Transverse colon (tissue), 4 donors: ENCODE data around the gene ERVW-1. TPM values are rescaled to one million over a fixed set of nuclear protein-coding genes. Genes with fewer than 3 reads are reported as not detected.
"Not testable (repeated sequence)": the region's sequence is repeated elsewhere in the genome, so short reads cannot be mapped to it uniquely, and the experiment has no call there.

Experiments
- DNase-seq: peaks from one replicate; pipeline ENCODE4 v3.0.0-alpha.2; 2019
- H3K27ac ChIP-seq, 4 donors: fragments of 200-600 bp; sonication (generic); 2 replicates each; pipeline ENCODE4 v1.5.1; 2016 to 2018; ENCODE audit warnings: inconsistent platforms in 4 of 4
- H3K27me3 ChIP-seq: fragments of 200-600 bp; sonication (generic); 2 replicates; pipeline ENCODE4 v1.5.1; 2017; ENCODE audit warnings: inconsistent platforms
- H3K36me3 ChIP-seq, 4 donors: fragments of 200-600 bp; sonication (generic); 2 replicates each; pipeline ENCODE4 v1.5.1; 2017 to 2019; ENCODE audit warnings: inconsistent platforms in 4 of 4
- H3K4me1 ChIP-seq, 4 donors: fragments of 200-600 bp; sonication (generic); 2 replicates each; pipeline ENCODE4 v1.5.1; 2017 to 2020; ENCODE audit warnings: inconsistent platforms in 4 of 4
- H3K4me3 ChIP-seq, 4 donors: fragments of 200-600 bp; sonication (generic); 1 replicate in 1 of 4; 2 replicates in 3 of 4; pipeline versions ENCODE4 v1.5.1 to v1.6.1; 2017 to 2019; ENCODE audit warnings: inconsistent platforms in 4 of 4
- H3K9me3 ChIP-seq, 2 donors: fragments of 200-600 bp; sonication (generic); 2 replicates each; pipeline ENCODE4 v1.5.1; 2017 to 2019; ENCODE audit warnings: inconsistent platforms in 2 of 2
- EP300 ChIP-seq: sonication (generic); formaldehyde crosslinking; IDR thresholded peaks from one replicate; pipeline ENCODE4 v1.6.1; 2017; ENCODE audit warnings: antibody characterized with exemption, low read depth
- POLR2A ChIP-seq: fragments of 450-650 bp; IDR thresholded peaks from one replicate; pipeline ENCODE4 v1.6.1; 2016; ENCODE audit warnings: antibody characterized with exemption, mild to moderate bottlenecking, moderate library complexity
- POLR2AphosphoS5 ChIP-seq, 3 donors: sonication (generic); formaldehyde crosslinking; IDR thresholded peaks; one replicate each; pipeline ENCODE4 v1.6.1; 2016; ENCODE audit warnings: antibody characterized with exemption in 3 of 3
- WGBS, 2 donors: methylation state at CpG; one replicate each; pipeline ENCODE4 v1.1.5; 2018; ENCODE audit warnings: low coverage in 1 of 2; 5-methylcytosine and 5-hydroxymethylcytosine counted together
- in situ Hi-C, 4 donors: fragments of 200-750 bp; cut with MboI; loops; one replicate each; pipeline versions ENCODE4 v1.15.0 to v1.15.1; 2017; ENCODE audit warnings: low sequenced_read_pairs in 3 of 4, low pct_ligation_motif_present in 1 of 4, low pct_unique_long_range_greater_than_20kb in 1 of 4
- intact Hi-C: fragments of 100-400 bp; cut with DNase I; formaldehyde crosslinking; loops from one replicate; pipeline ENCODE4 v1.15.1; 2023; ENCODE audit warnings: low total_unique reads
- total RNA-seq, 4 donors: library from RNA; depleted of rRNA; stranded (reverse); fragments of >200 nt; gene quantifications; one replicate each; pipeline ENCODE4 v1.1.0, GENCODE V29; 2016
- TF ChIP-seq, protein P1 (sequence below), 5 experiments: fragments of 200-600 bp in 3 of 5; fragments of 450-650 bp in 2 of 5; sonication (generic) in 3 of 5; IDR thresholded peaks; 1 replicate in 2 of 5; 2 replicates in 3 of 5; pipeline ENCODE4 v1.5.1; 2016 to 2017; ENCODE audit warnings: antibody characterized with exemption in 5 of 5, inconsistent platforms in 3 of 5, mild to moderate bottlenecking in 2 of 5, moderate library complexity in 1 of 5

ERVW-1 gene
- total RNA-seq, 4 donors from 2014 or later = not detected

- peak; percentile 87 for TF ChIP-seq POLR2A
- TF ChIP-seq, protein P1, sequence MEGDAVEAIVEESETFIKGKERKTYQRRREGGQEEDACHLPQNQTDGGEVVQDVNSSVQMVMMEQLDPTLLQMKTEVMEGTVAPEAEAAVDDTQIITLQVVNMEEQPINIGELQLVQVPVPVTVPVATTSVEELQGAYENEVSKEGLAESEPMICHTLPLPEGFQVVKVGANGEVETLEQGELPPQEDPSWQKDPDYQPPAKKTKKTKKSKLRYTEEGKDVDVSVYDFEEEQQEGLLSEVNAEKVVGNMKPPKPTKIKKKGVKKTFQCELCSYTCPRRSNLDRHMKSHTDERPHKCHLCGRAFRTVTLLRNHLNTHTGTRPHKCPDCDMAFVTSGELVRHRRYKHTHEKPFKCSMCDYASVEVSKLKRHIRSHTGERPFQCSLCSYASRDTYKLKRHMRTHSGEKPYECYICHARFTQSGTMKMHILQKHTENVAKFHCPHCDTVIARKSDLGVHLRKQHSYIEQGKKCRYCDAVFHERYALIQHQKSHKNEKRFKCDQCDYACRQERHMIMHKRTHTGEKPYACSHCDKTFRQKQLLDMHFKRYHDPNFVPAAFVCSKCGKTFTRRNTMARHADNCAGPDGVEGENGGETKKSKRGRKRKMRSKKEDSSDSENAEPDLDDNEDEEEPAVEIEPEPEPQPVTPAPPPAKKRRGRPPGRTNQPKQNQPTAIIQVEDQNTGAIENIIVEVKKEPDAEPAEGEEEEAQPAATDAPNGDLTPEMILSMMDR (IDR thresholded peaks at IDR 0.05) = peak; percentile 1 to 98 (median 93)
- TF ChIP-seq EP300 = no peak
- TF ChIP-seq POLR2AphosphoS5 (IDR thresholded peaks at IDR 0.05) = peak; percentile 77 to 90 (median 82)
- WGBS, 2 donors = 0 to 1% methylated on average over 5 to 52 of the region's 87 CpGs
- Histone ChIP-seq H3K4me3 (peak within 1 kb of the TSS; percentile 91 to 99 (median 98)), H3K9me3 (no peaks in the 10 kb centered on the region), H3K36me3 (peaks cover 0 to 15% (median 7%) of the 10 kb centered on the region in 4 donors), H3K4me1 (peaks cover 0 to 18% (median 9%) of the 10 kb centered on the region in 4 donors), H3K27ac (peak within 1 kb of the TSS; percentile 99), H3K27me3 (no peaks in the 10 kb centered on the region)
- intact Hi-C loops = loop anchor here (5.0 kb wide), 1 partner anchor 200 kb away; the partner anchor contains the start of genes ANKIB1 and KRIT1
- DNase-seq = peak; percentile 93
- in situ Hi-C loops = loop anchor here in 2 of 4 donors (25.0 kb wide), 1 partner anchor 210 kb away; the partner anchor contains the start of genes ANKIB1 (in 2 of the 2) and KRIT1 (in 2 of the 2)
Observed at GRCh38 chr7:92447345-92448204, 30.2 kb downstream of the ERVW-1 start, which contains the start of gene GATAD1. Gene GATAD1, plus strand, starts transcription at chr7:92447482. Its CDS starts 248 bp downstream, at chr7:92447730.

GRCh38 chr7:92446869-92447344 is 30.8 kb downstream of the ERVW-1 start:
- H3K27ac ChIP-seq = peak overlapping the region; percentile 99
- DNase-seq = peak; percentile 17
- peaks cover 0 to 18% (median 9%) of the 10 kb centered on the region in 4 donors for H3K4me1 ChIP-seq
- in situ Hi-C loops = loop anchor here in 2 of 4 donors (25.0 kb wide), 1 partner anchor 210 kb away; the partner anchor contains the start of genes ANKIB1 (in 2 of the 2) and KRIT1 (in 2 of the 2)
- TF ChIP-seq POLR2AphosphoS5 (IDR thresholded peaks at IDR 0.05) = no peak
- no peak for TF ChIP-seq EP300
- no peak for TF ChIP-seq POLR2A
- TF ChIP-seq, protein P1 (IDR thresholded peaks at IDR 0.05) = peak in 1 of 5 experiments; percentile 97
- H3K27me3 ChIP-seq = no peaks in the 10 kb centered on the region
- WGBS, 2 donors = 56% methylated on average over 21 of the region's 21 CpGs; no CpG with 5 or more reads in 1 of the 2 donors
- H3K4me3 ChIP-seq = peak overlapping the region in 3 of 4 donors; percentile 91 to 99 (median 97)
- intact Hi-C loops = loop anchor here (5.0 kb wide), 1 partner anchor 200 kb away; the partner anchor contains the start of genes ANKIB1 and KRIT1
- peaks cover 0 to 15% (median 6%) of the 10 kb centered on the region in 4 donors for H3K36me3 ChIP-seq
- no peaks in the 10 kb centered on the region for H3K9me3 ChIP-seq

GRCh38 chr7:92442720-92443119 is 35.0 kb downstream of the ERVW-1 start:
- H3K4me3 ChIP-seq, H3K36me3 ChIP-seq, H3K4me1 ChIP-seq, H3K27me3 ChIP-seq, intact Hi-C loops, DNase-seq, H3K27ac ChIP-seq, H3K9me3 ChIP-seq: not testable (repeated sequence)
- WGBS, 2 donors = 81 to 90% methylated on average over 2 of the region's 2 CpGs
- in situ Hi-C loops = loop anchor here in 2 of 4 donors (25.0 kb wide), 1 partner anchor 205 kb away; the partner anchor contains the start of genes ANKIB1 (in 2 of the 2) and KRIT1 (in 2 of the 2)

GRCh38 chr7:92437956-92438491 is 39.7 kb downstream of the ERVW-1 start:
- Histone ChIP-seq H3K9me3 (no peaks in the 10 kb centered on the region), H3K27me3 (no peaks in the 10 kb centered on the region), H3K27ac (no peak overlapping the region), H3K4me3 (no peak overlapping the region), H3K4me1 (no peaks in the 10 kb centered on the region), H3K36me3 (no peaks in the 10 kb centered on the region)
- 62 to 73% methylated on average over 6 of the region's 6 CpGs for WGBS, 2 donors
- intact Hi-C loops = no loop called here
- in situ Hi-C loops = loop anchor here in 2 of 4 donors (25.0 kb wide), 1 partner anchor 201 kb away; the partner anchor contains the start of genes ANKIB1 (in 2 of the 2) and KRIT1 (in 2 of the 2)
- TF ChIP-seq, protein P1 (IDR thresholded peaks at IDR 0.05) = no peak
- DNase-seq = no peak
